Embryonic facial prominence (tissue), 1 donor: Measurements from ENCODE around the gene PCDHGA2.
"Not testable (repeated sequence)": the region's sequence is repeated elsewhere in the genome, so short reads cannot be mapped to it uniquely, and the experiment has no call there.

Experiments used
- DNase-seq: peaks from one replicate; pipeline ENCODE4 v3.0.0-alpha.2; 2016; ENCODE audit errors: extremely low spot score

Gene PCDHGA2

GRCh38 chr5:141382469-141383294, 44.1 kb downstream of the PCDHGA2 start, which contains the start of gene PCDHGA7:
PCDHGA7 (plus strand) TSS chr5:141382742; CDS start chr5:141382900, 158 bp downstream.
- no peak for DNase-seq

GRCh38 chr5:141383345-141383744, 44.8 kb downstream of the PCDHGA2 start:
- DNase-seq, result no peak

- DNase-seq, result no peak
These were observed 46.1 kb downstream of the PCDHGA2 start for GRCh38 chr5:141384471-141385267.

- DNase-seq, result not testable (repeated sequence)
These were observed 49.2 kb downstream of the PCDHGA2 start, which contains the start of gene PCDHGB4 for GRCh38 chr5:141387557-141388311. PCDHGB4 (plus strand) TSS chr5:141387698; CDS start chr5:141387885, 187 bp downstream.

- DNase-seq, result no peak
These were observed 50.1 kb downstream of the PCDHGA2 start for GRCh38 chr5:141388661-141389060.

GRCh38 chr5:141389153-141390042, 50.8 kb downstream of the PCDHGA2 start:
- no peak for DNase-seq

- no peak for DNase-seq
These were observed 54.1 kb downstream of the PCDHGA2 start, which contains the start of gene PCDHGA8 for GRCh38 chr5:141392429-141393198. PCDHGA8 (plus strand) TSS chr5:141392633; CDS start chr5:141392814, 181 bp downstream.
